A549 (cell line): ENCODE data around the gene FAM114A2.

Experiments
- CTCF ChIP-seq: fragments of >200 bp; sonication (Bioruptor Twin); formaldehyde crosslinking; IDR thresholded peaks from 3 replicates; pipeline ENCODE4 v1.5.1; 2016
- ELK1 ChIP-seq: fragments of 150-350 bp; IDR thresholded peaks from 2 replicates; pipeline ENCODE4 v1.6.1; 2014; ENCODE audit warnings: low read depth, mild to moderate bottlenecking, low read length

- TF ChIP-seq CTCF (no peak), ELK1 (no peak)
These were observed 66.5 kb downstream of the FAM114A2 start for GRCh38 chr5:153972240-153972639.
